ENCODE measurements around the gene CHST13.

- no peak for TF ChIP-seq EZH2 (IDR thresholded peaks at IDR 0.05; ENCODE audit: borderline replicate concordance, low read depth, low read length, poor library complexity, severe bottlenecking)
- TF ChIP-seq CTCF (conservative IDR thresholded peaks at IDR 0.05; ENCODE audit: low read depth, low read length) = no peak
Measured at GRCh38 chr3:126527455-126528211, 3.7 kb downstream of the CHST13 start.

All from A673 (cell line).